Neural crest cell (in vitro differentiated cells): ENCODE data around the gene VAC14. TPM values are rescaled to one million over a fixed set of nuclear protein-coding genes. Genes with fewer than 3 reads are reported as not detected.
"Not testable (repeated sequence)": the region's sequence is repeated elsewhere in the genome, so short reads cannot be mapped to it uniquely, and the experiment has no call there.

Source experiments
- DNase-seq: peaks from one replicate; pipeline ENCODE4 v3.0.0; 2021; ENCODE audit warnings: low read depth, mixed read lengths, low spot score
- H3K27ac Mint-ChIP-seq: one replicate; pipeline ENCODE4 v1.8.0; 2021; ENCODE audit warnings: mild to moderate bottlenecking, mixed read lengths; ENCODE audit not compliant: unreplicated experiment
- H3K27me3 Mint-ChIP-seq: 2 replicates; pipeline ENCODE4 v1.8.0; 2021; ENCODE audit warnings: low read depth, mild to moderate bottlenecking, mixed read lengths
- H3K36me3 Mint-ChIP-seq: 2 replicates; pipeline ENCODE4 v1.8.0; 2021; ENCODE audit warnings: low read depth, mild to moderate bottlenecking, mixed read lengths
- H3K4me1 Mint-ChIP-seq: 2 replicates; pipeline ENCODE4 v1.8.0; 2021; ENCODE audit warnings: mixed read lengths
- H3K4me3 Mint-ChIP-seq: one replicate; pipeline ENCODE4 v1.8.0; 2021; ENCODE audit warnings: mild to moderate bottlenecking, mixed read lengths
- H3K9me3 Mint-ChIP-seq: 2 replicates; pipeline ENCODE4 v1.8.0; 2021; ENCODE audit warnings: mixed read lengths
- total RNA-seq: library from RNA; stranded (reverse); gene quantifications from 2 replicates; pipeline ENCODE4 v1.2.1, GENCODE V29; 2021
- TF ChIP-seq, protein P1 (sequence below): fragments of 200-600 bp; sonication (generic); conservative IDR thresholded peaks from 2 replicates; pipeline ENCODE4 v1.5.0; 2021; ENCODE audit warnings: antibody characterized with exemption, mild to moderate bottlenecking

Gene VAC14
- total RNA-seq, 1 donor from 2014 or later: 46.7 TPM

GRCh38 chr16:70644763-70645597, 156.0 kb downstream of the VAC14 start:
- peaks cover 3% of the 10 kb centered on the region for H3K9me3 Mint-ChIP-seq
- H3K27me3 Mint-ChIP-seq: no peaks in the 10 kb centered on the region
- no peak for DNase-seq
- no peak overlapping the region for H3K27ac Mint-ChIP-seq
- TF ChIP-seq, protein P1, sequence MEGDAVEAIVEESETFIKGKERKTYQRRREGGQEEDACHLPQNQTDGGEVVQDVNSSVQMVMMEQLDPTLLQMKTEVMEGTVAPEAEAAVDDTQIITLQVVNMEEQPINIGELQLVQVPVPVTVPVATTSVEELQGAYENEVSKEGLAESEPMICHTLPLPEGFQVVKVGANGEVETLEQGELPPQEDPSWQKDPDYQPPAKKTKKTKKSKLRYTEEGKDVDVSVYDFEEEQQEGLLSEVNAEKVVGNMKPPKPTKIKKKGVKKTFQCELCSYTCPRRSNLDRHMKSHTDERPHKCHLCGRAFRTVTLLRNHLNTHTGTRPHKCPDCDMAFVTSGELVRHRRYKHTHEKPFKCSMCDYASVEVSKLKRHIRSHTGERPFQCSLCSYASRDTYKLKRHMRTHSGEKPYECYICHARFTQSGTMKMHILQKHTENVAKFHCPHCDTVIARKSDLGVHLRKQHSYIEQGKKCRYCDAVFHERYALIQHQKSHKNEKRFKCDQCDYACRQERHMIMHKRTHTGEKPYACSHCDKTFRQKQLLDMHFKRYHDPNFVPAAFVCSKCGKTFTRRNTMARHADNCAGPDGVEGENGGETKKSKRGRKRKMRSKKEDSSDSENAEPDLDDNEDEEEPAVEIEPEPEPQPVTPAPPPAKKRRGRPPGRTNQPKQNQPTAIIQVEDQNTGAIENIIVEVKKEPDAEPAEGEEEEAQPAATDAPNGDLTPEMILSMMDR: no peak
- H3K4me3 Mint-ChIP-seq: no peak overlapping the region
- peaks cover 13% of the 10 kb centered on the region for H3K4me1 Mint-ChIP-seq
- peaks cover 4% of the 10 kb centered on the region for H3K36me3 Mint-ChIP-seq

DNA sequence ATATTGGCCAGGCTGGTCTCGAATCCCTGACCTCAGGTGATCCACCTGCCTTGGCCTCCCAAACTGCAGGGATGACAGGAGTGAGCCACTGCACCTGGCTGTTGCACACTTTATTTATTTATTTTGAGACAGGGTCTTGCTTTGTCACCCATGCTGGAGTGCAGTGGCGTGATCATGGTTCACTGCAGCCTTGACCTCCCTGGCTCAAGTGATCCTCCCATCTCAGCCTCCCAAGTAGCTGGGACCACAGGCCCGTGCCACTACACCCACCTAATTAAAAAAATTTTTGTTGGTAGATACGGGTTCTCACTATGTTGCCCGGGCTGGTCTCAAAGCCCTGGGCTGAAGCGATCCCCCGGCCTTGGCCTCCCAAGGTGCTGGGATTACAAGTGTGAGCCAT, 157.7 kb downstream of the VAC14 start:
- not testable (repeated sequence) for H3K27me3 Mint-ChIP-seq, H3K36me3 Mint-ChIP-seq, DNase-seq, H3K27ac Mint-ChIP-seq, H3K4me3 Mint-ChIP-seq, H3K9me3 Mint-ChIP-seq
- peaks cover 22% of the 10 kb centered on the region for H3K4me1 Mint-ChIP-seq

- no peak for DNase-seq
- no peak overlapping the region for H3K4me3 Mint-ChIP-seq
- no peaks in the 10 kb centered on the region for H3K36me3 Mint-ChIP-seq
- no peaks in the 10 kb centered on the region for H3K9me3 Mint-ChIP-seq
- no peaks in the 10 kb centered on the region for H3K27me3 Mint-ChIP-seq
- peak overlapping the region; percentile 3 for H3K27ac Mint-ChIP-seq
- TF ChIP-seq, protein P1: no peak
- H3K4me1 Mint-ChIP-seq: peaks cover 22% of the 10 kb centered on the region
These were observed 158.3 kb downstream of the VAC14 start for GRCh38 chr16:70642633-70643032.

GRCh38 chr16:70638814-70639792, 161.9 kb downstream of the VAC14 start:
- no peaks in the 10 kb centered on the region for H3K36me3 Mint-ChIP-seq
- TF ChIP-seq, protein P1: no peak
- DNase-seq: no peak
- H3K9me3 Mint-ChIP-seq: no peaks in the 10 kb centered on the region
- no peak overlapping the region for H3K4me3 Mint-ChIP-seq
- H3K4me1 Mint-ChIP-seq: peaks cover 30% of the 10 kb centered on the region
- no peaks in the 10 kb centered on the region for H3K27me3 Mint-ChIP-seq
- peak overlapping the region; percentile 19 for H3K27ac Mint-ChIP-seq

Other genes starting within 250 kb of the VAC14 start
- 0.16 and 0.47 TPM in 2 replicates for gene IL34, start 154.6 kb downstream of the VAC14 start, total RNA-seq
- gene MTSS2, start 115.1 kb downstream of the VAC14 start, total RNA-seq: 93.3 and 95.0 TPM in 2 replicates